ENCODE measurements around the gene AQP12A.
A peak's percentile ranks its signal among the peaks of the same experiment; 100 is the strongest.
"Not testable (repeated sequence)": the region's sequence is repeated elsewhere in the genome, so short reads cannot be mapped to it uniquely, and the experiment has no call there.

Gene AQP12A

DNA sequence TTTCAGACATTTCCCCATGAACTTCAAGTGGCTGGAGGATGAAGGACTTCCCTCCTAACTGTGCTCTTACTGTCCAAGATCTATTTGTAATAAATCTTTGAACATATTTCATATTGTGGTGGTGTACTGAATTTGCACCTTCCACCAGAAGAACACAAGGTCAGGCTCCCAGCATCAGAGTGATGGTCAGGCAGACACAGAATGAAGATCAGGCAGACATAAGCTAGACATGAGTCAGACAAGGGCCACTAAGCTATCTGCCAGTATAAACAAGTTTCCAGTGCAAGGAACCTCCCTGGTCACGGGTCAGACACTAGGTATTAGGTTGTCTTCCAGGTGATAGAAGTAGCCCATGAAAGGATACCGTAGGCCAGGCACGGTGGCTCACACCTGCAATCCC, 29.0 kb upstream of the AQP12A start:
- no peak for DNase-seq

DNA sequence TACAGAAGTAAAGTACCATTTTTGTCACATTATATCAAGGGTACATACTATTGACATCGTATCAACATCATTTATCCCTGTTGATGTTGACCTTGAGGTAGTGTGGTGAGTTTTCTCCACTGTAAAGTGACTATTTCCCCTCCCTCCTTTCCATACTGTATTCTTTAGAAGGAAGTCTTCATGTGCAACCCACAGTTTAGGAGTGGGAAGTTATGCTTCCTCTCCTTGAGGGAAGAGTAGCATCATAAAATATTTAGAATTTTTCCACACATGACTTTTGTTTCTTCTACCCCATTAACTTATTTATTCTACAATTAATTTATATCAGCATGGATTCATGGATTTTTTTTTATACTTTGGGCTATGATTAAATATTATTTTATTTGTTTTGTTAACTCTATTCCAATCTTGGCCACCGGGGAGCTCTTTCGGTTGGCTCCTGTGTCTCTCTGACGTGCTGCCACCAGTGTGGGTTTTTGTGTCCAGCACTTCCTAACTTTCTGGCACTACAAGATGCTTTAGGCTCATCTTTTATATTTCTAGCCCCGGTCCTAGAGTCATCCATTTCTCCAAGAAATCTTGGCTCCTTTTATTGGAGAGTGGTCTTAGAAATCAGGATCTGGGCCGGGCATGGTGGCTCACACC, 28.0 kb upstream of the AQP12A start:
- DNase-seq: no peak

DNA sequence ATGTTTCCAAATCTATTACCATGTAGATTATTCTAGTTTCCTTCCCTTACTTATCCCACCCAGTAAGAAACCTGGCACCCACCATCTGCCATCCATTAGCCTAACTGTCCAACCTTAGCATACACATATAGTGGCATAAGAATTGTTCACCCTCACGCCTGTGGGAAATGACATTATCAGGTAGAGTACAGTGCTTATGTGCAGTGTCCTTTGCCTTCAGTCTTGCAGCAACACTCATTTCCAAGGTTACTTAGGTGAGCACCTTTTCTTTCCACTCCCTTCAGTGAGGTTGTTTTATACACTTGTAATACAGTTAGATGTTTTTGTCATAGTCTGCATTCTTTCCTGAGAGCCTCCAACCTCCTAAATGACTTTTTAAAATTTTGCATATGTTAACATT, 27.0 kb upstream of the AQP12A start:
- no peak for DNase-seq

DNA sequence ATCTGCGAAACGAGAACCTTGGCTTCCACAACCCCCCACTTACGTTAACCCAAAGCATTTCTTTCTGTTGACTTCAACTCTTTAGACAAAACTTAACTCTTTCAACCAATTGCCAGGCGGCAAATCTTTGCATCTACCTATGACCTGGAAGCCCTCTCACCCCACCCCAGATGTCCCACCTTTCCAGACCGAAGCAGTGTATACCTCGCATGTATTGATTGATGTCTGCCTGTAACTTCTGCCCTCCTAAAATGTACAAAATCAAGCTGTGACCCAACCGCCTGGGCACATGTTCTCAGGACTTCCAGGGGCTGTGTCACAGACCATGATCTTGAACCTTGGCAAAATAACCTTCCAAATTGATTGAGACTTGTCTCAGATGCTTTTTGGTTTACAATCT, 21.3 kb upstream of the AQP12A start:
- DNase-seq: no peak

DNA sequence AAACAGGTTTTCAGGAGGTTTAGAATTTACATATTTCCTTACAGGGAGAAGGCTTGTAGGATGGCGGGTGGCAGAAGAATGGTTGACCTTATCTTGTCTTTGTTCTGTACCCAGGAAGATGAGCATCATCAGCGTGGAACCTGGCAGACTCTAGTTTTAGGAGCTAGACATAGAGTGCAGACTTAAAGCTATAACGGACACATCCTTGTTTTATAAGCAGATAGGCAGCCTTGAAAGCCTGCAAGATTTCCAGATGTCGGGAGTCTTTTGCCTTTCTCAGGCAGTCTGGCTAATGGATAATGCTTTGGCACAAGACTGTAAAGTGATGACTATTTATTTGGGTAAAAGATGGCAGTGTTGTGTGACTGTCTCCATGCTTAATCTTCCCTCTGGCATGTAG, 20.7 kb upstream of the AQP12A start:
- DNase-seq: no peak

DNA sequence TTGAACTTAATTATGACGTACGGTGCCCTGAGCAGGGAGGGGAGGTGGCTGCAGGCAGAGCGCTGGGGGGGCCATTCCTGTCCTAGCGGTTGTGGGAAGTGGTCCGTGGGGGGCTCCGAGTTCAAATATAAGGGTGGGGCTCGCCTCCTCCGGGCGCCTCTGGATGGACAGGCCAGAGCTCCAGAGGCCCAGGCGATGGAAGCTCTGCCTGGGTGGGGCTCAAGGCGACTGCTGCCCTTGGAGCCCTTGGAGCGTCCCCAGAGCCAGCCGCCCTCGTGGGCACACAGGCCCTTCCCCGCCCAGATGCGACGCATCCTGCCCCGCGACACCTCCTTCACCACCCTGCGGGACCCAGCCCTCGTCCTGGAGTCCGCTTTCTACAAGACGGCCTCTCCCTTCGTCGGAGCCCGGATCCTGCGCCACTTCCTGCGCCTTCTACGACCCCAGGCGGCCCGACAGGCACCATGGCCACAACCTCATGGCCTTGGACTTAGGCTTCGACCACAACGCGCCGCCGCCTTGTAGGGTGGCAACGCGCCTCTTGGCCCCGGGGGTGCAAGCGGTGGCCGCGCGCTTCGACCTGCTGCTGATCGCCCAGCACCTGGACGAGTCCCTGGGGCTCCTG, 19.5 kb upstream of the AQP12A start:
- DNase-seq: no peak

DNA sequence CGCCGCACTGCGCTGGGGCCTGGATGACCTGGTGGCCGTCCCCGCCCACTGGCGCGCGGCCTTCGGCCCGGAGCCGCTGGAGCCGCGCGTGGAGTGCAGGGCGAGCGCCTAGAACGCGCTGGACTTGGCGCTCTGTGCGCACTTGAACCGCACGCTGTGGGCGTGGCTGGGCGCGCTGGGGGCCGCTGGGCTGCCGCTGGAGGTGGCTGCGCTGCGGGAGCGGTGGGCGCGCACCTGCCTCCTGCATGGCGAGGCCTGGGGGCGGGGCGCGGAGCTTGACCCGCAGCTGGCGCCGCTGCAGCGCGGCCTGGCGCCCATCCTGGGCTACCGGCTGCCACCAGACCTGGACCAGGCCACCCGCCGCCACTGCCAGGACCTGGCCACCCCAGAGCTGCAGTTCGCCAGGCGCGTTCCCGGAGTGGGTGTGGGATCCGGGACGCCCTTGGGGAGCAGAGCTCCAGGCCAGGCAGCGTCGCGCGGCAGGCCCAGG, 18.9 kb upstream of the AQP12A start:
- DNase-seq: no peak

DNA sequence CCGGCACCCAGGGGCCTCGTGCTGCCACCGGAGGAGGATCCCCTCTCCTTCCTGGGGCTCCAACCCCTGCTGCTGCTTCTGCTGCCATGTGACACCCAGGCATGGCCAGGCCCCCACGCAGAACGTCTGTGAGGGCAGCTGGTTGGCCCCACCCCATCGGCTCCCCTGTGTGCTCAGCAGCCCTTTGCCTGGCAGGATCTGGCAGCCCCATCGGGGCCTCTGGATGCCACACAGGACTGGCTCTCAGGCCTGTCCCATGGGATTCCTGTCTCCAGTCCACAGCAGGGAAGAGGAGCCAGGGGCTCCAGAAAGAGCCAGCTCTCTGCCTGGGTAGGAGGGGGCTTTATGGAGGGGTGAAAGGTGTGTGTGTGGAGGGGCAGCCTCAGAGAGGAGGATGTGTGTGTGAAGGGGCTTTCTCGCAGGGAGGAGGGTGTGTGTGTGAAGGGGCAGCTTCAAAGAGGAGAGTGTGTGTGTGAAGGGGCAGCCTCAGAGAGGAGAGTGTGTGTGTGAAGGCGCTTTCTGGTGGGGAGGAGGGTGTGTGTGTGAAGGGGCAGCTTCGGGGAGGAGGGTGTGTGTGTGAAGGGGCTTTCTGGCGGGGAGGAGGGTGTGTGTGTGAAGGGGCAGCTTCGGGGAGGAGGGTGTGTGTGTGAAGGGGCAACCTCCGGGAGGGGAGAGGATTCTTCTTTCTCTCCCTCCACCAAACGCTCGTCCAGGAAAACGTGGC, 17.0 kb upstream of the AQP12A start:
- not testable (repeated sequence) for DNase-seq

DNA sequence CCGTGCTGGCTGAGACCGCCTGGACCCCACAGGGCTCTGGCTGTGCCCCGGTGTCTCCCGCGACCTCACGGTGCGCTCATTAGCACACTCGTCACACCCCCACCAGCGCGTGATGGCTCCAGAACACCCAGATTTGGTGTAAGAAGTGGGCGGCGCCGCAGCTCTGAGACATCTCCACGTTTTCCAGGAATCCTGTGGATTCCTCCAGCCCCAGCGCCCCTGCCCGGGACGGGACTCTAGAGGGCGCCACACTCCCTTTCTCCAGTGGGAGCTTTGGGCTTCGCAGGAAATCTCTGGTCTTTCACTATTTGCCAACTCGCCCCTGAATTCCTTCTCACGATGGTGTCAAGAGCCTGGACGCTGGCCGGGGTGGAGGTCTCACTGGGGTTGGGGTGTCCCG, 16.3 kb upstream of the AQP12A start:
- not testable (repeated sequence) for DNase-seq

DNA sequence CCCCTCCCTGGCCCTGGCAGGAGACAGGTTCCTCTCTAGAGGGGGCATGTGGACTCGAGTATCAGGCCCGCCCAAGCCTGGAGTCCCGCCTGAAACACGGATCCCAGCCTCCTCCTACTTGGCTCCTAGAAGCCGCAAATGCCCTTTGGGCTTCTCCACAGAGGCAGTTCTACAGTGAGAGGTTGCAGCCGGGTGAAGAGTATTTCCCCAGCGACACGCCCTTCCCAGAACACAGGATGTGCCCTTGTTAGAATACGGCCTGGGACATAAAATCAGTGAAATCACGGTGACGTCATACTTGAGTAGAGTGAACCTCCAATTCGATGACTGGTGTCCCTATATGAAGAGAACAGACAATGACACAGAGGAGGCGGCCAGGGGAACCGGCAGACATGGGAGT, 13.6 kb upstream of the AQP12A start:
- not testable (repeated sequence) for DNase-seq

DNA sequence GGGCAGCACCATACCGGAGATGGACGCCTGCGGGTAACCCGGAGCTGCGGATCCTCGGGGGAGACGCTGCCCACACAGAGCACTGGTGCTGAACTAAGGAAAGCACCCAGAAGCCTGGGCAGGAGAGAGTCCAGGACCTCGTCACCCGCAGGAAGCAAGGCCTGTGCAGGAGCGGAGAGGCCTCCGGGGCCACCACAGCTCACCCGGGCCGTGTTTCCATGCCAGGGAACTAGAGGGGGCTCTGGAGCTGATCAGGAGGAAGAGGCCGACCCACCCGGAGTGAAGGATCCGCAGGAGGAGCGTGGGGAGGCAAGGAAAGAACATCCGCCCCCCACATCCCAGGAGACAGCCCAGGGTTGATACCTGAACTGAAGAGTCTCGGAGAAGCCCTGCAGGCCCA, 12.8 kb upstream of the AQP12A start:
- DNase-seq: not testable (repeated sequence)

DNA sequence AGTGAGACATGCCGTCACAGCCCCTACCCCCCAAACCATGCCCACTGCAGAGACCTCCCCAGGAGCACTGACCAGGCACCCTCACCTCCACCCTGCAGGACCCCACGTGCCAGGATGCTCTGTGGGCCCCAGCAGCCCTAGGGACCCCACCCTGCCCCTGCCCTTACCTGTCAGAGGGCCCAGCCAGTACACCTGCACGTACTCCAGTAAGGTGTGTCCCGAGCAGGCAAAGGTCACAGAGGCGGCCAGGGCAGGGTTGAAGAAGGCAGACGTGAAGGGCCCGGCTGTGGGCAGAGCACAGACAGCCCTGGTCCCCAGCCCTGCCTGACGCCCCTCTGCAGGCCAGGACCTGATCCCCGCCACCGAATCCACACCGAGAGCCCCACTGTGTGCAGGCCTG, 11.5 kb upstream of the AQP12A start:
- not testable (repeated sequence) for DNase-seq

DNA sequence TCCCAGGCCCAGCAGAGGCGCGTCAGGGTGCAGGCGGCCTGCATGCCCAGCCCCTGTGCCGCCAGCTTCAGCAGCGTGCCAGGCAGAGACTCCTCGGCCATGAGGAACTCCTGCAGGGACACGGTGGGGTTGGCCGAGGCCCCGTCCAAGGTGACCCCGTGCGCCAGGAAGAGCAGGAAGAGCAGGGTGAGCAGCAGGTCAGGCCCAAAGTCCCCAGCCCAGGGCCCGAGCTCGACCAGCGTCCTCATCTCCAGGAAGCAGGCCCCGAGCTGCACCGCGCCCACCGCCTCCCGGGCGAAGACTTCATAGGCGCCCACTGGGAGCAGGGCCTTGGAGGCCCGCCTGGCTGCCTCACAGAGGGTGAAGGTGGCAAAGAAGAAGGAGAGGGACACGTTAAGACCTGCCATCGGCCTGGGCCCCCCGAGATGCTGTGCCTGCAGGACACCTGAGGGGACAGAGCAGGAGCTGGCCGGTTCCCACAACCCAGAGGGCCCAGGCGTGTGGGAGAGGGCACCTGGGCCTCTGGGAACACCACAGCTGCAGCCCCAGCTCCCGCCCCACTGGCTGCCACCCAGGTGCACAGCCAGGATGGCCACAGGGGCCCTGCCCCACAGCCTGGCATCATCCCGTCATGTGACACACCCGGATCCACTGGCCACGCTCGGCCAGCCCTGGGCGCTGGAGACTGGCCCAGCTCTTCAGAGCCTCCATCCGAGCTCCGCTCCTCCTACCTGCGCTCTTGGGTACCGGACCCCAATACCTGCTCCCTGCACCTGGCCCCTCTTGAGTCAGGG, 9.0 kb upstream of the AQP12A start, which contains the start of gene AQP12B:
Gene AQP12B, minus strand, starts transcription at position 455 of the 794 bp plus-strand sequence. Its CDS starts 48 bp downstream, at position 407.
- DNase-seq: not testable (repeated sequence)

DNA sequence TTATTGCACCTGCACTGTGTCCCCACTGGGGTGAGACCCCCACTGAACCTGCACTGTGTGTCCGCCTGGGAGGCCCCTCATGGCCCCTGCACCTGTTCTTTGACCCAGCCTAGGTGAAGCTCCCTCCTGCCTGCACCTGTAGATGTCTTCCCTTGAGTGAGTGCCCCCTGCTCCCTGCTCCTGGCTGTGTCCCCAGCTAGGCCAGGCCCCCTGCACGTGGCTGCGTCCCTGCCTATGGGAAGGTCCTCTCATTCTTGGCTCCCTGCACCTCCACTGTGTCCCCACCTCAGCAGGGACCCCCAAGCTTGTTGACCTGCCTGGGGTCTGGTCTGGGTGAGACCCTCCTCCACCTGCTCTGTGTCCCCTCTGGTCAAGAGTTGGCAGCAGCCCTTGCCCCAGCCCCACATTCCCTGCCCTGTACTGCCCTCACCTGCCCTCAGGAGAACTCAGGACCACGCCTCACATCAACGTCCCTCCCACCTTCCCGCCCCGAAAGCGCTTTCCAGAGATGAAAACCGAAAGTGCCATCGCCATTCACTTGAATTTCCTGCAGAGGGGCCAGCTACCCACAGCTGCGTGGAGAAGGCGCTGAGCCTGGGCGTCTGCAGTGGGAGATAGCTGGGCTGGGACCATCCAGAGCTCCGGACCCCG, 8.2 kb upstream of the AQP12A start:
- DNase-seq: not testable (repeated sequence)

DNA sequence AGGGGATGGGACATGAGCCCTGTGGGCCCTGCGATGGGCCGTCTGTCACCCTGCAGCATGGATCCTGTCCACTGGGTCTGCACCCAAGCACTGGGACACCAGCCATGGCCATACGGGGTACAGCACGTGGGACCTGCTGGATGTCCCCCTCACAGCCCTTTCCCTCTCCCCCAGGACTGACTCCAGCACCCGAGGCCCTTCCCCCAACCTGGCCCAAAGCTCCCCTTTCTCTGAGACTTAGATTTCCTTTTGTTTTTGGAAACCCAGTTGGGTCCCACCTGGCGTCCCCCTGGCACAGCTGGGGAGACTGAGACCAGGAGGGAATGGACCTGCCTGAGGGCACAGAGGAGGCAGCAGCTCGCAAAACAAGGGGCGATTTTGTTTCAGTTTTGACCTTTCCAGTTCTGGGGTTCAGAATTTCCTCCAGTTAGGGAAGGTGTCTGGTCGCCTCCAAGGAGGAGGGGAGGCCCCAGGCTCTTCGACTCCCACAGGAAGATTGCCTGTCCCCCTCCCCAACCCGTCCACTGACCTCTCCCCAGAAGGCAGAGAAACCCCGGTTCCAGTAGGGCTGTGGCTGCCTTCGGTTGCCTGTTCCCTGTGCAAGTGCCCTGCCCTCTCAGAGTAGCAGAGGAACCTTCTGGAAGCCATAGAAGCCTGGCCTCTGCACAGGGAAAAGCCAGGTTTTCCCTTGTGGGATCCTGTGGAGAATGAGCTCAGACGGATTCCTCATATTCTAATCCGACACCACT, 7.5 kb upstream of the AQP12A start:
- DNase-seq: not testable (repeated sequence)

DNA sequence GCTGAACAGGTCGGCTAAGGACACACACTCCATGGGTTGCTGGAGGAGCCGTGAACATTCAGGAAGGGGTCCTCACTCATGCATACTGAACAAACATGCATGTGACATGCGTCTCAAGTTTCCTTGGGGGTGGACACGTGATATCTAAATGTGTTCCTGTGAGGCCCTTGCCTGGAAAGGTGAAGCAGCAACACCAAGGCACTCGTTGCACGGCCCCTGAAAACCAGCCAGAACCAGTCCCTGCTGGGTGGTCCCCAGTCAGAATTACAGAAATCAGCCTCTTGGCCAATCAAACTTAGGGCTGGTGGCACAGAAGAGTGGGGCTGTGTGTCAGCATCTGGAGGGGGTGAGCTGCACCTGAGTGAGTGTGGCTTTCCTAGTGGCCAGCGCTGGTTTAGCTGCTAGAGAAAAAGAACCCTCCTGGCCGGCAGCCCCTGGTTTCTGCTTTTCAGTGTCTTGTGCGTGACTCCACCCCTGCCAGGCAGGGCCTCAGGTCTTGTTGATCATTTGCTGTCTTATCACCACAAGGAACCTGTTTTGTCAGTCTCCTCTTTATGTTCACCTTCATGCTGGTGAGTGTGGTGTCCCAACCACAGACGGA, 5.8 kb upstream of the AQP12A start:
- peak; percentile 96 for DNase-seq

DNA sequence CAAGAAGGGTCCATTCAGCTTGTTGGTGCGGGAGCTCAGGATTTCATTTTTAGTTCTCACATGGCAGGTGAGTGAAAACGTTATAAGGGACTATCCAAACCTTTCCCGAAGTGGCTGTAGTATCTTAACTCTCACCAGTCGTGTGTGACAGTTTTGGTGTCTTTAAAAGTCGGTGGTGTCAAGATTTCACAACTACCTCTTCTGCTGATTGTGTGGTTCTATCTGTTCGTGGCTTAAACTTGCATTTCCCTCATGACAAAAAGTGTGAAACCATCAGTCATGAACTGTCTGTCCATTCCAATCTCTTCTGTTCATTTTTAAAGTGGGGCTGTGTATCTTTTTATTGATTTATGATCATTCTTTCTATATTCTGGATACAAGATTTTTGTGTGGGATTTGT, 5.2 kb upstream of the AQP12A start:
- DNase-seq: peak; percentile 67

DNA sequence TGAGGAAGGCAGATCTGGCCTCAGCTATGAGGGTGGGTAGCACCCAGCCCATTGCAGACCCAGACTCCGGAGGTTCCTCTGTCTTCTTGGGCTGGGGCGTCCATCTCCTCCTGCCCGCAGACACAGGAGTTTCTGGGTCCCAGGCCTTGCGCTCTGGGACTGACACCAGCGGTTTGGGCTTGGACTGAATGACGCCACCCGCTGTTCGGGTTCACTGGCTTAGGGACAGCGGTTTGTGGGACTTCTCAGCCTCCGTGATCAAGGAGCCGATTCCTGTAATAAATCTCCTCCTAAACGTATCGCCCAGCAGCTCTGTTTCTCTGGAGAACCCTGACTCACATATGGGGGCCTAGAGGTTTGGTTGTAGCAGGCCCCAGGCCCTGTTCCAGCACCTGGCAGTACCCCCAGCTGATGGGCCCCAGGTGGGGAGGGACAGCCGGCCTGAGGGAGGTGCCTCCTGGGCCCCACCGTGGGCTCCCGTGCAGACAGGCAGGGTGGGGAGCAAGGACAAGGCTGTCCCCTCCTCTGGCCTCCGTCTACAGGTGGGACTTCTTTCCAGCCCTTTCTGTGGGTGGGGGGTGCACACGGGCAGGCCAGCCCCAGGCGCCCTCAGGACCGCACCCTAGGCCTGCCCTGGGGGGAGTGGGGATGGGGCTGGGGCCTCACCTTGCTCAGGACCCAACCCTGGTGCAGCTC, 4.5 kb upstream of the AQP12A start:
- DNase-seq: peak; percentile 43

DNA sequence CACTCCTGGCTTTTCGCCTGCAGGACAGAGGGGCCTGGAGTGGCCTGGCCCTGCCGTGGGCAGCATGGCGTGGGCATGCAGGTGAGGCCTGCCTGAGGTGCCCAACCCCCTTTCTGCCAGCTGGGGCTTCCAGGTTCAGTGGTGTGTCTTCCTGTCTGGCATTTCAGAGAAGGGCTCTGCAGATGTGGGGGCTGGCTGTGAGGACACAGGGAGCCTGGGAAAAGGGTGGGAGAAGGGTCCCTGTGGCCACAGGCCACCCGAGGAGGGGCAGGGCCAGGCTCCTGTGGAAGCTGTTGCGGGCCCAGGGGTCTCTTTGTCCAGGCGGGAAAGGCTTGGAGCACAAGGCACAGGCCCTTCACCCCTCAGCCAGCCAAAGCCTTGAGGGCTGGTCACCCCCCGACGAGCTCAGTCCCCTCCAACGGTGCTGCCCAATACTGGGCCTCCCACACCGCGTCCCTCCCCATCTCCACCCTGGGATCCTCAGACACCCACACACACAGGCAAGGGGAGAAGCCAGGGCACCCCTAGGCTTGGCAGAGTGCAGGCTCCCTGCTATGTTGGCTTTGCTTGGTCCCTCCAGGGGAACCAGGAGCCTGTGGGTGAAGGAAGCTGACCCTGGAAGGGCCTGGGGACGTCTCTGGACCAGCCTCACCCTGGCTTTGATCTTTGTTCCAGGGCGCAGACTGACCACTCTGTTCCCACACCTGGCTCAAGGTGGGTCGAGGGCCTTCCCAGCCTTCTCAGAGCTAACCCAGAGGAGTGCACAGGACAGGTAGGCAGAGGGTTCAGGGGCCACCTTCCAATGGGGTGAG, 3.7 kb upstream of the AQP12A start:
- DNase-seq: no peak

DNA sequence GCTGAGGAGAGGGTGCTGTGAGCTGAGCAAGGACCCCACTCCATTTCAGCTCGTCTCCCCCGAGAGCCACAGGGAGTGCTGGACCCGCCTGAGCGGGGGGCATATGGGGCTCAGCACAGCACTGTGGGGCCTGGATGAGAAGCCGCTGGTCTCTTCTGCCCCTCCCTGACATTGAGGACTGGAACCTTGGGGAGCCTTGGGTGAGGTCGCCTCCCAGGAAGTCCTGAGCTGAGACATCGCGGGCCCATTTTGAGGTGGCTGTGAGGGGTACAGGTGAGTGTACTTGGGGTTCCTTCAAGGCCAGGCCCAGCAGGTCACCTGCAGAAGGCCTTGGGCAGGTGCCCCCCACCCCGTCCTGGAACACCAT, 3.1 kb upstream of the AQP12A start:
- DNase-seq: no peak

All from DMS79 treated with DMSO at 0.1 percent for 48 hours (cell line).